Kidney (tissue), 14 donors: ENCODE data around the gene PLEKHM2. TPM values are rescaled to one million over a fixed set of nuclear protein-coding genes. Genes with fewer than 3 reads are reported as not detected.
"Not testable (repeated sequence)": the region's sequence is repeated elsewhere in the genome, so short reads cannot be mapped to it uniquely, and the experiment has no call there.

ENCODE experiments used
- DNase-seq, 5 donors: peaks; one replicate each; pipeline ENCODE4 v3.0.0-alpha.2; 2013 to 2020
- FAIRE-seq: peaks from 2 replicates; lab custom pipeline; 2012; peaks lifted over from hg19 to GRCh38; lab: Jason Lieb, UNC
- H3K27ac ChIP-seq, 2 donors: one replicate each; pipeline ENCODE4 v1.7.0; 2013; ENCODE audit warnings: low read depth in 2 of 2, low read length in 2 of 2, inconsistent platforms in 1 of 2
- H3K27me3 ChIP-seq: one replicate; pipeline ENCODE4 v1.7.1; 2013; ENCODE audit warnings: low read length, inconsistent platforms; ENCODE audit not compliant: control insufficient read depth, insufficient read depth
- H3K36me3 ChIP-seq, 3 donors: one replicate each; pipeline versions ENCODE4 v1.7.0 to v1.7.1; 2013; ENCODE audit warnings: low read length in 3 of 3, control low read depth in 1 of 3, inconsistent platforms in 1 of 3; ENCODE audit not compliant: insufficient read depth in 3 of 3, control insufficient read depth in 2 of 3
- H3K4me1 ChIP-seq, 3 donors: one replicate each; pipeline versions ENCODE4 v1.7.0 to v1.7.1; 2013; ENCODE audit warnings: low read length in 3 of 3, inconsistent platforms in 1 of 3, low read depth in 1 of 3; ENCODE audit not compliant: control insufficient read depth in 2 of 3, insufficient read depth in 2 of 3
- H3K4me3 ChIP-seq, 3 donors: one replicate each; pipeline versions ENCODE4 v1.7.0 to v1.8.1; 2013; ENCODE audit warnings: low read length in 3 of 3, control low read depth in 1 of 3, inconsistent platforms in 1 of 3
- H3K9ac ChIP-seq, 3 donors: one replicate each; pipeline versions ENCODE4 v1.7.0 to v1.7.1; 2013; ENCODE audit warnings: low read length in 3 of 3, control low read depth in 1 of 3, inconsistent platforms in 1 of 3
- H3K9me3 ChIP-seq, 3 donors: one replicate each; pipeline versions ENCODE4 v1.7.0 to v1.7.1; 2013; ENCODE audit warnings: low read length in 3 of 3, control low read depth in 1 of 3, inconsistent platforms in 1 of 3; ENCODE audit not compliant: control insufficient read depth in 2 of 3, insufficient read depth in 1 of 3
- intact Hi-C: fragments of 100-400 bp; cut with DNase I; formaldehyde crosslinking; loops from one replicate; pipeline ENCODE4 v1.11.1; 2022
- polyA plus RNA-seq: library from polyadenylated mRNA; stranded (reverse); fragments of 350-450 nt; fragmentation: Illumina TruSeq; extraction: RNeasy Lipid Tissue Mini Kit (QIAGEN cat#74804); gene quantifications from one replicate; pipeline ENCODE4 v1.2.3, GENCODE V29; 2014; ENCODE audit warnings: low read depth, low replicate concordance; ENCODE audit not compliant: insufficient read depth
- total RNA-seq: library from RNA; stranded (reverse); fragmentation: NEBNext Ultra II Directional; extraction: Animal tissue kit (Norgen Biotek cat#: 25700); gene quantifications from one replicate; pipeline ENCODE4 v1.2.1, GENCODE V29; 2021
- TF ChIP-seq, protein P1 (sequence below): IDR thresholded peaks from 3 replicates; pipeline ENCODE4 v1.5.1; 2012; ENCODE audit warnings: mild to moderate bottlenecking, moderate library complexity, borderline replicate concordance; ENCODE audit not compliant: insufficient read depth; ENCODE audit errors: extremely low read depth
- donor health status: control.
- donor health status: control.
- donor health status: control.
- donor health status: control.
- donor health status: control.
- donor health status: DM: yes; HTN: yes; CAD: no.
- donor health status: Normal renal cell carcinoma (clear cell type).

PLEKHM2 gene
- total and polyA plus RNA-seq, 2 donors from 2014 or later, result 21.7 to 65.7 TPM

DNA sequence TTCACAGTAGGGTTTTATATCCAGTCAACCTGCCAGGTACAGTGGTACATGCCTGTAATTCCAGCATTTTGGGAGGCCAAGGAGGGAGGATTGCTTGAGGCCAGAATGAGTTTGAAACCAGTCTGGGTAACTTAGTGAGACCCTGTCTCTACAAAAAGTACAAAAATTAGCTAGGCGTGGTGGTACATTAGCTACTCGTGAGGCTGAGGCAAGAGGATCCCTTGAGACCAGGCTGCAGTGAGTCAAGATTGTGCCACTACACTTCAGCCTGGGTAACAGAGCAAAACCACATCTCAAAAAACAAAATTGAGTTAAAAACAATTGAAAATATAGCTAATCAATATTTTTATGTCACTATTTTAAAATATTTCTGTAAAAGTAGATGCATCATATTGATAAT is 33.7 kb upstream of the PLEKHM2 start:
- TF ChIP-seq, protein P1, sequence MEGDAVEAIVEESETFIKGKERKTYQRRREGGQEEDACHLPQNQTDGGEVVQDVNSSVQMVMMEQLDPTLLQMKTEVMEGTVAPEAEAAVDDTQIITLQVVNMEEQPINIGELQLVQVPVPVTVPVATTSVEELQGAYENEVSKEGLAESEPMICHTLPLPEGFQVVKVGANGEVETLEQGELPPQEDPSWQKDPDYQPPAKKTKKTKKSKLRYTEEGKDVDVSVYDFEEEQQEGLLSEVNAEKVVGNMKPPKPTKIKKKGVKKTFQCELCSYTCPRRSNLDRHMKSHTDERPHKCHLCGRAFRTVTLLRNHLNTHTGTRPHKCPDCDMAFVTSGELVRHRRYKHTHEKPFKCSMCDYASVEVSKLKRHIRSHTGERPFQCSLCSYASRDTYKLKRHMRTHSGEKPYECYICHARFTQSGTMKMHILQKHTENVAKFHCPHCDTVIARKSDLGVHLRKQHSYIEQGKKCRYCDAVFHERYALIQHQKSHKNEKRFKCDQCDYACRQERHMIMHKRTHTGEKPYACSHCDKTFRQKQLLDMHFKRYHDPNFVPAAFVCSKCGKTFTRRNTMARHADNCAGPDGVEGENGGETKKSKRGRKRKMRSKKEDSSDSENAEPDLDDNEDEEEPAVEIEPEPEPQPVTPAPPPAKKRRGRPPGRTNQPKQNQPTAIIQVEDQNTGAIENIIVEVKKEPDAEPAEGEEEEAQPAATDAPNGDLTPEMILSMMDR, result no peak
- Histone ChIP-seq H3K9ac (no peak overlapping the region), H3K36me3 (peaks cover 5 to 22% (median 9%) of the 10 kb centered on the region in 3 donors), H3K4me3 (no peak overlapping the region), H3K9me3 (no peaks in the 10 kb centered on the region), H3K4me1 (no peaks in the 10 kb centered on the region), H3K27me3 (no peaks in the 10 kb centered on the region), H3K27ac (no peak overlapping the region)
- DNase-seq, result no peak
- intact Hi-C loops, result no loop called here
- no peak for FAIRE-seq

GRCh38 chr1:15652130-15652529 is 32.0 kb upstream of the PLEKHM2 start:
- H3K4me3 ChIP-seq, H3K9ac ChIP-seq, FAIRE-seq, intact Hi-C loops, H3K4me1 ChIP-seq, H3K27ac ChIP-seq, H3K9me3 ChIP-seq, DNase-seq, H3K27me3 ChIP-seq: not testable (repeated sequence)
- peaks cover 7 to 35% (median 15%) of the 10 kb centered on the region in 3 donors for H3K36me3 ChIP-seq

- no peaks in the 10 kb centered on the region for H3K27me3 ChIP-seq
- TF ChIP-seq, protein P1, result no peak
- H3K9me3 ChIP-seq, result no peaks in the 10 kb centered on the region
- intact Hi-C loops, result no loop called here
- H3K27ac ChIP-seq, result no peak overlapping the region
- no peak for FAIRE-seq
- peaks cover 7 to 41% (median 18%) of the 10 kb centered on the region in 3 donors for H3K36me3 ChIP-seq
- H3K4me1 ChIP-seq, result no peaks in the 10 kb centered on the region
- no peak overlapping the region for H3K9ac ChIP-seq
- no peak overlapping the region for H3K4me3 ChIP-seq
- no peak for DNase-seq
These were observed 29.9 kb upstream of the PLEKHM2 start for GRCh38 chr1:15654091-15654690.

DNA sequence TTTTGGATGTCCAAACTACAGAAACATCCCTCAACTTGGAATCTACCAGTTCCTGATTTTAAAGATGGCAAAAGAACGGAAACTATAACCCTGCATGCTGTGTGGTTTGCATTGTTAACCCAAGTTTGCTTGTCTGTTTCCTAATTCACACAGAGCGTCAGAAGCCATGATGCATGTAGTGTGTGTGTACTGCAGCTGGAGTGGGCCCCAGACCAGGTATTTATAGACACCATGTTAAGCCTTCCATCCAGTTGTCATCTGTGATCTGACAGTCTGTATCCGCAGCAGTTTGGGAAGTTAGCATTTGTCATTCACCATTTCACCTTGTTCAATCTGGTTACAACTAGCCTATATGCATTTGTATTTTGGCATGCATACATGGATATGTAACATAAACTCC is 27.7 kb upstream of the PLEKHM2 start:
- intact Hi-C loops, result no loop called here
- H3K27ac ChIP-seq, result no peak overlapping the region
- DNase-seq (no peak), FAIRE-seq (no peak)
- H3K36me3 ChIP-seq, result peaks cover 10 to 45% (median 35%) of the 10 kb centered on the region in 3 donors
- H3K4me3 ChIP-seq, result no peak overlapping the region
- TF ChIP-seq, protein P1, result no peak
- no peaks in the 10 kb centered on the region for H3K4me1 ChIP-seq
- no peaks in the 10 kb centered on the region for H3K27me3 ChIP-seq
- no peak overlapping the region for H3K9ac ChIP-seq
- no peaks in the 10 kb centered on the region for H3K9me3 ChIP-seq
